ENCODE measurements around the gene RPA3. TPM values are rescaled to one million over a fixed set of nuclear protein-coding genes. Genes with fewer than 3 reads are reported as not detected.

The RPA3 gene
- total RNA-seq, 1 experiment from 2014 or later: 108 TPM

DNA sequence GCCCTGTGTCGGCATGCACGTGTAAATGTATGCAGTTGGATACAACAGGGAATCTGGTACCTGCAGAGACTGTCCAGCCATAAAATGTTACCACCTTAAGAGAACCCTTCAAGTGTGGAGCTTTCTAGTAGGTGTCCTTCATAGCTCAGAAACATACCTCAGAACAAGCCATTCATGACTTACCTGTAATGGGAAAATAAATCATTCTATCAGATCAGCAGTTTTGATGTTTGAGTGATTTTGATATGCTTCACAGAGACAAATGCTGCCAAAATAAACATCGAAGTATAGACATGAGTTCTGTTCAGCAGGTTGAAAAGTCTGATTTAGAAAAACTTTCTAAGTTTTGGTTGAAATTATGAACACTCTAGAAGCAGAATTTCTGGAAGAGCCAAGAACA is 111.4 kb downstream of the RPA3 start:
- Mint-ChIP-seq H3K4me3 (no peak overlapping the region), H3K4me1 (no peaks in the 10 kb centered on the region), H3K9me3 (peaks cover 0 to 1% of the 10 kb centered on the region in 2 experiments; a peak in 1 of 5 replicates), H3K27ac (no peak overlapping the region), H3K27me3 (ENCODE audit: low read depth) (no peaks in the 10 kb centered on the region), H3K36me3 (ENCODE audit: insufficient read depth in 1 of 3, low read depth in 3 of 3) (peaks cover 2 to 18% (median 6%) of the 10 kb centered on the region in 3 experiments; a peak in 5 of 7 replicates)
- H3K9me3 ChIP-seq (ENCODE audit: control insufficient read depth, low read depth, low read length): no peaks in the 10 kb centered on the region
- no peak overlapping the region for H2BK120ac ChIP-seq (ENCODE audit: low read depth, low read length, poor library complexity, severe bottlenecking)
- H4K91ac ChIP-seq (ENCODE audit: insufficient read length, low read depth, low read length): no peak overlapping the region
- H4K5ac ChIP-seq (ENCODE audit: insufficient read length, low read depth, low read length): no peak overlapping the region
- DNase-seq: no peak
- H2AFZ ChIP-seq (ENCODE audit: low read length): no peak overlapping the region
- WGBS (ENCODE audit: extremely low coverage, insufficient read length, low lambda C conversion rate): no CpG with 5 or more reads among the region's 3 CpGs
- H3K4me1 ChIP-seq (ENCODE audit: insufficient read depth, low read length): no peaks in the 10 kb centered on the region
- H3K27ac ChIP-seq (ENCODE audit: insufficient read length, low read depth, low read length): no peak overlapping the region
- no peak overlapping the region for H2BK12ac ChIP-seq (ENCODE audit: insufficient read length, low read depth, low read length)
- no peak overlapping the region for H3K56ac ChIP-seq (ENCODE audit: insufficient read length, low read depth, low read length)
- TF ChIP-seq, protein P1, sequence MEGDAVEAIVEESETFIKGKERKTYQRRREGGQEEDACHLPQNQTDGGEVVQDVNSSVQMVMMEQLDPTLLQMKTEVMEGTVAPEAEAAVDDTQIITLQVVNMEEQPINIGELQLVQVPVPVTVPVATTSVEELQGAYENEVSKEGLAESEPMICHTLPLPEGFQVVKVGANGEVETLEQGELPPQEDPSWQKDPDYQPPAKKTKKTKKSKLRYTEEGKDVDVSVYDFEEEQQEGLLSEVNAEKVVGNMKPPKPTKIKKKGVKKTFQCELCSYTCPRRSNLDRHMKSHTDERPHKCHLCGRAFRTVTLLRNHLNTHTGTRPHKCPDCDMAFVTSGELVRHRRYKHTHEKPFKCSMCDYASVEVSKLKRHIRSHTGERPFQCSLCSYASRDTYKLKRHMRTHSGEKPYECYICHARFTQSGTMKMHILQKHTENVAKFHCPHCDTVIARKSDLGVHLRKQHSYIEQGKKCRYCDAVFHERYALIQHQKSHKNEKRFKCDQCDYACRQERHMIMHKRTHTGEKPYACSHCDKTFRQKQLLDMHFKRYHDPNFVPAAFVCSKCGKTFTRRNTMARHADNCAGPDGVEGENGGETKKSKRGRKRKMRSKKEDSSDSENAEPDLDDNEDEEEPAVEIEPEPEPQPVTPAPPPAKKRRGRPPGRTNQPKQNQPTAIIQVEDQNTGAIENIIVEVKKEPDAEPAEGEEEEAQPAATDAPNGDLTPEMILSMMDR (conservative IDR thresholded peaks at IDR 0.05): no peak
- no peak overlapping the region for H2BK15ac ChIP-seq (ENCODE audit: low read depth, low read length)
- no peak overlapping the region for H3K9ac ChIP-seq (ENCODE audit: extremely low read depth, insufficient read length, low read length)
- H3K14ac ChIP-seq (ENCODE audit: insufficient read depth, low read length): no peak overlapping the region
- no peak overlapping the region for H3K18ac ChIP-seq (ENCODE audit: insufficient read length, low read depth, low read length)
- no peak overlapping the region for H4K8ac ChIP-seq (replicated peaks; ENCODE audit: insufficient read length, low read depth, low read length)
- no peak overlapping the region for H2BK20ac ChIP-seq (ENCODE audit: low read depth, low read length, poor library complexity, severe bottlenecking)
- H4K20me1 ChIP-seq (ENCODE audit: control insufficient read depth, insufficient read depth, insufficient read length): no peaks in the 10 kb centered on the region
- H2AK5ac ChIP-seq (ENCODE audit: insufficient read length, low read length): no peak overlapping the region
- no peak overlapping the region for H2BK5ac ChIP-seq (ENCODE audit: insufficient read length, low read length)
- no peak overlapping the region for H3K4ac ChIP-seq (ENCODE audit: low read depth, low read length)
- H3T11ph ChIP-seq (ENCODE audit: low read length): no peak overlapping the region
- H3K4me2 ChIP-seq (ENCODE audit: insufficient read depth, insufficient read length, low read length): no peak overlapping the region
- H3K23me2 ChIP-seq (ENCODE audit: insufficient read length, low read depth, low read length, poor library complexity, severe bottlenecking): no peaks in the 10 kb centered on the region
- no peaks in the 10 kb centered on the region for H3K27me3 ChIP-seq (ENCODE audit: insufficient read depth, low read length)
- H3K23ac ChIP-seq (ENCODE audit: insufficient read length, low read depth, low read length): no peak overlapping the region
- no peaks in the 10 kb centered on the region for H3K79me1 ChIP-seq (ENCODE audit: insufficient read depth, low read depth, low read length, poor library complexity, severe bottlenecking)
- no peaks in the 10 kb centered on the region for H3K79me2 ChIP-seq (ENCODE audit: insufficient read depth, low read length)
